NCI-H1436 (cell line): ENCODE measurements around the gene CCT8L2.
"Not testable (repeated sequence)": the region's sequence is repeated elsewhere in the genome, so short reads cannot be mapped to it uniquely, and the experiment has no call there.

ENCODE experiments used
- DNase-seq: peaks from one replicate; lab custom pipeline; 2025; lab: John Stamatoyannopoulos, UW

The CCT8L2 gene

GRCh38 chr22:16558376-16558945 lies 34.1 kb downstream of the CCT8L2 start:
- DNase-seq, result not testable (repeated sequence)

GRCh38 chr22:16557511-16557910 lies 35.1 kb downstream of the CCT8L2 start:
- DNase-seq, result not testable (repeated sequence)

- not testable (repeated sequence) for DNase-seq
These were observed 37.3 kb downstream of the CCT8L2 start for GRCh38 chr22:16555077-16555994.

- not testable (repeated sequence) for DNase-seq
These were observed 49.3 kb downstream of the CCT8L2 start for GRCh38 chr22:16543310-16543709.
